LHCN-M2 (cell line): Measurements from ENCODE around the gene CRACR2B. TPM values are rescaled to one million over a fixed set of nuclear protein-coding genes. Genes with fewer than 3 reads are reported as not detected.

Experiments
- DNase-seq: peaks from one replicate; pipeline ENCODE4 v3.0.0-alpha.2; 2012; ENCODE audit warnings: low read depth
- total RNA-seq: library from RNA; depleted of rRNA; stranded (reverse); fragments of >200 nt; gene quantifications from 2 replicates; pipeline ENCODE4 v1.2.3, GENCODE V29; 2014

CRACR2B gene
- total RNA-seq, 1 experiment from 2014 or later: 0.40 TPM

DNA sequence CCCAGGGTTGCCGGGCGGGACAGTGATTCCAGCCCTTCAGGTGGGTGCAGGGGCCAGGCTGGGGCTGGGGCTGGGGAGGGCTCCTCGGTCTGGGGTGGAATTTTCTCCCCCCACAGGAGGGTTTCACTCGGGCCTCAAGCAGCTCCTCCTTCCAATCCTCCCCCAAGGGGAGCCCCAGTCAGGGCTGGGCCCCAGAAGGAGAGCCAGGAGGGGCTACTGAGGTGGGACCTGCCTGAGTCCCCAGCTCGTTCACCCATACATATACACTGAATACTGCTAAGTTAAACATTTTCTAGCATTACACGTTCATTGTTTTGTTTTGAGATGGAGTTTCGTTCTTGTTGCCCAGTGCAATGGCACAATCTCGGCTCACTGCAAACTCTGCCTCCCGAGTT is 1.5 kb upstream of the CRACR2B start:
- no peak for DNase-seq

DNA sequence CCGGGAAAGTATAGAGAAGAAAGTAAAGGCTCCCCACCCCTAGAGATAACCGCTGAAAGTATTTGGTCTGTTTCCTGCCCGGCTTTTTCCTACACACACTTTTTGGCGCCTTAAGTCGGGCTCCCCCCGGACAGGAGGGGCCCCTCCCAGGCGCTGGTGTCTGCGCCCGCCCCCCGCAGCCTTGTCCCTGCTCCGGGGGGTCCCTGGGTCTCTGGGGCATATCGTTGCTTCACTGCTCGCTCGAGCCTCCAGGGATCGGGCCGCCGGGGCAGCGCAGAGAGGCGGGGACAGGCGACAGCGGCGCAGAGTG is 928 bp upstream of the CRACR2B start:
- no peak for DNase-seq

DNA sequence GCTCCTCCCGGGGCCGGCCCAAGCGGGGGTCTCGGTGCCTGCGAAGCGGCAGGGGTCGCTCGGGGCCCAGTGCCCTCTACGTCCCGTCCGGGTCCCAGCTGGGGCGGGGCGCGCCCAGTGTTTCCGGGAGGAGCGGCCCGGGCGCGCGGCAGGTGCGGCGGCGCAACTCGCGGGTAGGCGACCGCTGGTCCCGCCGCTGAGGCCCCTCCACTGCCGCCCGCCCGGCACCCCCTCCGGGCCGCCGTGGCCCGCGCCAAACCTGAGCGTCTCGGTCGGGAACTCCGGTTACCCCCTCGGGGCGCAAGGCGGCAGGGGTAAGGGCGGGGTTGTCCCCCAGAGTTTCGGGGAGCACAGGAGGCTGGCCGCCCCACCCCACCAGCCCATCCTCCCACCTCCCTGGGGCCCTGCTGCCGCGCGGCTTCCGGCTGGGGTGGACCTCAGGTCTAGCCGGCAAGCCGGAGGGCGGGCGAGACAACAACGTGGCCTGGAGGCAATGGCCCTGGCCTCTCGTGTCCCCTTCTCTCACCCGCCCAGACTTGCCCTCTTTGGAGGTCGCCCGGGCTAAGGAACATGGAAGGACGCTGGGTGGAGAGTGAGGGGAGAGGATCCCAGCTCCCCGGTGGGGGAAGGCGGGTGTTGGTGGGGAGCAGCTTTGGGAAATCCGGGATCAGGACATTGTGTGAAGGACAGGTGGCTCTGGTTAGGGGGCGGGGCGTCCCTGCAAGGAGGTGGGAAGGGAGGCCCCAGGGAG is 398 bp upstream of the CRACR2B start:
- no peak for DNase-seq

DNA sequence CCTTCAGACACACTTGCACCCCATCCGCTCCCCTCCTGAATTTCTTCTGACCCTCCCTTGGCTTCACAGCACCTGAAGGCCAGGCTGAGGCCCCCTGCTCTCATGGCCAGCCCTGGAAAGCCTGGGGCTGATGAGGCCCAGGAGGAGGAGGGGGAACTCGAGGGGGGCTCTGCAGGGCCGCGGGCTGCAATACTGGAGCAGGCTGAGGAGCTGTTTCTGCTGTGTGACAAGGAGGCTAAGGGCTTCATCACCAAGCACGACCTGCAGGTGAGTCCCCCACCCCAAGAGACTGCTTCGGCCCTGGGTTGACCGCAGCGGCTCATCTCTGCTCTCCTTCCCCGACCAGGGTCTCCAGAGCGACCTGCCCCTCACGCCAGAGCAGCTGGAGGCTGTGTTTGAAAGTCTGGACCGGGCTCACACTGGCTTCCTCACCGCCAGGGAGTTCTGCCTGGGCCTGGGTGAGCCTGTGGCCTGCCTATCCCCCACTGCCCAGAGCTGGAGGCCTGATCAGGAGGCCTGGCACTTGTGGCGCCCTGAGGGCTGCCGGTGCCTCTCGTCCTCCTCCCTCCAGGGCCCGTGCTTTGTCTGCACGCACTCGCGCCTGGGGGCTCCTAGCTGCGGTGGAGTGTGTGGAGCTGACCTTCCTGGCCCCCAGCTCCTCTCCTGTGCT is 922 bp downstream of the CRACR2B start:
- no peak for DNase-seq

DNA sequence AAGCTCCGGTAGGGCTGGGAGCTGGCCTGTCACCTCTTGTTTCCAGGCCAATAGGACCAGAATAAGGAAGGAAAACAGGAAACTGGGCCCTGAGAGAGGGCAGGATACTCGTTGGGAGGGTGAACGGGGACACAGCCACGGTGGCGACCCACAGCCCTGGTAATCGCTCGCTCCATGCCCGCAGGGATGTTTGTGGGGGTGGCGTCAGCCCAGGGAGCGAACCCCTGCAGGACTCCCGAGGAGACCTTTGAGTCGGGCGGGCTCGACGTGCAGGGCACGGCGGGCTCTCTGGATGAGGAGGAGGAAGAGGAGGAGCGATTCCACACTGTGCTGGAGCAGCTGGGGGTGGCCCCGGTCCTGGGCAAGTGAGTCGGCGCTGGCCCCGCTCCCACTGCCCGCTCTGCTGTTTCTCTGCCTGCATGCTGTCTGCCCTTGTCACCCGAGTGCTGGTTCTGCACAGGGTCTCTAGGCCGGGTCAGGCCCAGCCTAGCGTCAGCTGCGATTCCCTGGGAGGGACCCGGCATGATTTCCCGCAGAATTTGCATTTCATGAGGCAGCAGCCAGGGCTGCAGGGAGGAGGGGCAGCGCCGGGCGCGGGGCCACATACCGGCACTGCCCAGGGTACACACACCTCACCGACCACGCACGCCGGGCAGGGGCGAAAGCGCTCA is 1.6 kb downstream of the CRACR2B start:
- no peak for DNase-seq

DNA sequence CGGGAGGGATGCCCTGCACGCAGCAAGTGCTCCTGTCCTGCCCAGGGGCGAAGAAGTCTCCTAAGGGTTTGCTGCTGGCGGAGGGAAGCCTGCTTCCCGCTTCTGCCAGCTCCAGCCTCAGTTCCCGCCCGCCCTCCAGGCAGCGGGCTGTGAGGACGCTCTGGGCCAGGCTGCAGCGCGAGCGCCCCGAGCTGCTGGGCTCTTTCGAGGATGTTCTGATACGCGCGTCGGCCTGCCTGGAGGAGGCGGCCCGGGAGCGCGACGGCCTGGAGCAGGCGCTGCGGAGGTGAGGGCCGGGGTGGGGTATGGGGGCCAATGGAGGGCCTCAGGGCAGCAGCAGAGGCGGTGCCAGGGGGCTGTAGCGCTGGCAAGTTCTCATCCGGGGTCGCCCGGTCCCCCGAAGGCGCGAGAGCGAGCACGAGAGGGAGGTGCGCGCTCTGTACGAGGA is 2.2 kb downstream of the CRACR2B start:
- no peak for DNase-seq

DNA sequence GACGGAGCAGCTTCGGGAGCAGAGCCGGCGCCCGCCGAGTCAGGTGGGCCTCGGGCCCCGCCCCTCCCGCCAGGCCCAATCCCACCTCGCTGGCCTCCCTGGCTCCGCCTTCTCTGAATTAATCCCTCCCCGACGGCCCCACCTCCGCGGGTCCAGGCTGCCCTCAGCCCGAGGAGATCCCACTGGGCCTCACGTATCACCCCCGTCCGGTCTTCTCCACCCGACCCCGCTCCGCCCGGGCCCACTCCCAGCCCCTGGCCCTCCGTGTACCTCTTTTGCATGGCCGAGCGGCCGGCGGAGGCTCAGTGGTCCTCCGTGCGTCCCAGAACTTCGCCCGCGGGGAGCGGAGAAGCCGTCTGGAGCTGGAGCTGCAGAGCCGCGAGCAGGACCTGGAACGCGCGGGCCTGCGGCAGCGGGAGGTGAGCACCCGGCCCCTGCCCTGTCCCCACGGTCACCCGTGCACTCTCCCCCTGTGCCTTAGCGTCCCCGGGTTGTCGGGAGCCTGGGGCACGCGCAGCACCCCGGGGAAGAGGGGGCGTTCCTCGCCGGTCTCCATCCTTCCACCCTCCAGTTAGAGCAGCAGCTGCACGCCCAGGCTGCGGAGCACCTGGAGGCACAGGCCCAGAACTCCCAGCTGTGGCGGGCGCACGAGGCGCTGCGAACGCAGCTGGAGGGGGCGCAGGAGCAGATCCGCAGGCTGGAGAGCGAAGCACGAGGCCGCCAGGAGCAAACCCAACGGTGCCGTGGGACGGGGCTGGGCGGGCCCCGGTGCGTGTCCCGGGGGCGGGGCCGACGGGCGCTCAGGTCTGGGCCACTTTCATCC is 2.8 kb downstream of the CRACR2B start:
- DNase-seq: no peak

DNA sequence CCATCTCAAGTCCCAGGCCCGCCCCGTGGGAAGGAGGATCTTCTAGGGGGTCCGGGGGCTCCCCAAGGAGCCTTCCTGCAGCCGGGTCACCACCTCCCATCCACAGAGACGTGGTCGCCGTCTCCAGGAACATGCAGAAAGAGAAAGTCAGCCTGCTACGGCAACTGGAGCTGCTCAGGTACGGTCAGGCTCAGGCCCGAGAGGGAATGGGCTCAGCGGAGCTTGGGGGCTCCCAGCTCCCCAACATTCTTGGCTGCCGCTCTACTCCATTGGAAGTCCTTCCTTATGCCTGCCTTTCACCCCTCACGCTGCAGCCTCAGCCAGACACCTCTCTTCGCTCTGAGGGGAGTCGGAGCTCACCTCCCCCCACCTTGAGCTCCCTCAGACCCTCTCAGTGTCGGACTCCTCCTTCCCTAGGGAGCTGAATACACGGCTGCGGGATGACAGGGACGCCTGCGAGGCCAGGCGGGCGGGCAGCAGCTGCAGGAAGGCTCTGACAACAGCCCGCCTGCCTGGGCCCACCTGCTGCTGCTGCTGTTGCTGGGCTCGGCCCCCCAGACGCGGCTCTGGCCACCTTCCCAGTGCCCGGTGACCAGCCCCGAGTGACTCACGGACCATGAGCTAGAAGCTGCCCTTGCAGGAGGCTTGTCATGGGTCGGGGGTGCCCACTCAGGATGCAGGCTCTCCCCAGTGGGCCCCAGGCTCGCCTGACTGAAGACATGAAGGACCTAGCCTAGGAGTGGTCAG is 3.6 kb downstream of the CRACR2B start:
- DNase-seq: peak; percentile 93

DNA sequence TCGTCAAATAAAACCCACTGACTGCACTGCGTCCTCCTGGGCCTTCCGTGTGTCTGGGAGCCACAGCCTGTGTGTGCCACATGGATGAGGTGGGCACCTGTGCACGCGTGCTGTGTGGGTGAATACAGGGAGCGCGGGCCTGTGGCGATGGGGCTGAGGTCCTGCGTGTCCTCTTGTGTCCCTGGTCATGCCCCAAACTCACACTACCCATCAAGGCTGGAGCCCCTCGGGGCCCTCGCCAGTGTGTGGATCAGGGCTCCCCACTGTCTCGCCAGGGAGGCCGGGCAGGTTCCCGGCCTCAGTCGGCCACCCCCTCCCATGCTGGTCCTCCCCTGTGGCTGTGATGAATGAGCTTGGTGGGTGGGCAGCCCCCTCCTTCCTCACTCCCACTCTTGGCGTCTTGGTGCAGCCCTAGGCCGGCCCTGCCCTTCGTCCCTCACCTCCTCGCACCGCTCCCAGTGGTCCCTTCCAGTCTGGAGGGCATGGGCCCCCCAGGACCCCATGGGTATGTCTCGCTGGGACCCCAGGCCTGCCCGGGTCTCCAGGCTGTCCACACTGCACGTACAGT is 4.3 kb downstream of the CRACR2B start:
- no peak for DNase-seq

DNA sequence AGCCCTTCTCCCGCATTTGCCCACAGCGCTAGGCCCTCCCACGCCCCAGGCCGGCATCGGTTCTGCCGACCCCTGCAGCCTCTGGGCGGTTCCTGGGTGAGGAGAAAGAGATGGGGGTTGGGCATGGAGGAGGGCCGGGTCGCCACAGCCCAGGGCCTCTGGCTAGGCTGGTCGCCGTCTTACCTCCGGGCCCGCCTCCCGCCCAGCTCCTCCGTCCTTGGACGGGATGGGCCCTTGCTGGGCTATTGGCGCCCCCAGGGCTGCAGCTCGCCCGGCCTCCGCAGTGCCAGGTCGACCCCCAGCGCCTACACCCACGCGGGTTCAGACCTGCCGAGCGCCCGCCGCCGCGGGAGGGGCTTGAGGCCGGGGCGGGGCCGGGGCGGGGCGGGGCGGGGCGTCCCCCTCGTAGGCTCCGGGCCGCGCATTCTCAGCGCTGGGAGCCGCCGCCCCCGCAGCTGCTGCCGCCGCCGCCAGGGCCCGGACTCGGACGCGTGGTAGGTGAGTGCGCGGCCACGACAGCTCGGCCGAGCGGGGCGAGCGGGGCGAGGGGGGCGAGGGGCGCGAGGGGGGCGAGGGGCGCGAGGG is 4.9 kb downstream of the CRACR2B start, which contains the start of gene CD151:
CD151 (plus strand) TSS at position 424 of the 585 bp plus-strand sequence. CDS start 3,118 bp downstream, outside the sequence.
- peak; percentile 70 for DNase-seq

DNA sequence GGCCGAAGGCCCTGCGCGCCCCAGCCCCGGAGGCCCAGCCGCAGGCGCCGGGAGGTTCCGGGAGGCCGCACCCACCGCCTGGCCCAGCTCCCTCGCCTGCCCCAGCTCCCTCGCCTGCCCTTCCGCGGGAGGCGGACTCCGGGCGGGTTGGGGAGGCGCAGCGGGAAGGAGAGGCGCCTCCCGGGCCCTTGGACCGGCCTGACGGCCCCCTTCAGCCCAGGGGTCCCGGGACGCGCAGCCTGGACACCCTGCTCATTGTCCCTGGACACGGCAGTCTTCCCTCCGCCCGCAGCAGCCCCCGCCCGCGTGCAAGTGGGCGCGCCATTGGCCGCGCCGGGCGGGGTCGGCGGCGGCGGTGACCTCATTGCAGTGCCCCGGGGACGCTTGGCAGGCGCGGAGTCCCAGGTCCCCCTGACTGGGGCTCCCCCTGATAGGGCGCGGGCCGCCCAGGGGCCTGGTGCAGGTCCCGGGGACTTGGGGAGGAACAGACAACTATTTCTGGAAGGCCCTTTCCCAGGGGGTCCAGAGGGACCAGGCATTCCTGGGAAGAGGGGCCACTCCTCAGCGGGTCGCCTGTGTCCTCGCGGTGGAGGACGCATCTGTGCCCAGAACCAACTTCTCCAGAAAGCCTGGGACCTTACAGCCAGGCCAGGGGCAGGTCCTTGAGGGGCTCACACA is 5.5 kb downstream of the CRACR2B start:
- no peak for DNase-seq

DNA sequence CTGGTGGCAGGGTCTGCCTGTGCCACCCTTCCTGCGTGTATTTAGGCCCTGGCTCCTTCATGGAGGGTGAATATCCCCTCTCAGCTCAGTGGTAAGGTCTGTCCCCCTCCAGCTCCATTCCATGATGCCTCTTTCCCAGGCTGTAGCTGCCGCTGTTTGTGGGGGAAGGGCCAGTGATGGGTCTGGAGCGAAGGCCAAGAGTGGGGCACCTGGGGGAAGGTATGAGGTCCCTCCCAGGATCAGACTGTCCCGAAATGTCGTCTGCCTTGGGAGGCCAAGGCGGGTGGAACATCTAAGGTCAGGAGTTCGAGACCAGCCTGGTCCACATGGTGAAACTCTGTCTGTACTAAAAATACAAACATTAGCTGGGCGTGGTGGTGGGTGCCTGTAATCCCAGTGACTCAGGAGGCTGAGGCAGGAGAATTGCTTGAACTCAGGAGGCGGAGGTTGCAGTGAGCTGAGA is 6.2 kb downstream of the CRACR2B start:
- DNase-seq: peak; percentile 48

DNA sequence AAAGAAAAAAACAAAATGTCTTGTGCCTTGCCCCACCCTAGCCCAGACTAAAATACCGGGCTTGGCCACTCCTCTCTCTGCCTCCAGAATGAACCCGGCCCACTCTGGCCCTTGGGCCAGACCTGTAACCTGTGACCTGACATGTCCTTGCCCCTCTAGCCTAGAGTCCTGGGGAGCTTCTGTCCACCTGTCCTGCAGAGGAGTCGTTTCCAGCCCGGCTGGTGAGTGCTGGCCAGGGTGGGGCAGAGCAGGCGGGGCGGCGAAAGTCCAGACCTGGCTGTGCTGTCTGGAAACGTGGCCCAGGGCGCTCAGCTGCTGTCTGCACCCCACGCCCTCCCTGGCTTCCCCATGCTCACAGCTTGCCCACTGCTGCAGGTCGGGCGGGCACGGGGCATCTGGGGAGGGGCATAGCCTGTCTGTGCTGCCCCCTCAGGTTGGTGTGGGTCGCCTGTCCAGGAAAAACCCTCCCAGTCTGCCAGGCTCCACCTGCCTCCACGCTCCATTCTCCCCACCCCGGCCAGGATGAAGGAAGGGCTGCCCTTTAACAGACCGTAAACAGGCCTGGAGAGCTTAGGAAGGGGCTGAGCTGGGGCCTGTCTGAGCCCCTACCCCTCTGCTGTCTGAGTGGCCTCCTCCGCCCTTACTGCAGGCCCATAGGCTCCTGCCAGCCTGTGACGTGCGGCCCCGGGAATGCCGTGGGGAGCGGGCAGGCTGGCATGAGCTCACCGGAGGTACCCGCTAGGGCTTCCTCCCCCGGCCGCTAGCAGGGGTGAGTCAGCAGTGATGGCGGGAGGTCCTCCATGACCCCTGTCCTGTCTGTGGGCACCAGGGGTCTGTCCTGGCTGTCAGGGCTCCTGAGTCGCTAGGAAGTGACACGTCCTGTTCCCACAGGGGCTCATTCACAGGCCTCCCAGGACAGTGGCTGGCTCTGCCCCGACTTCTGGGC is 6.9 kb downstream of the CRACR2B start:
- DNase-seq: peak; percentile 92

DNA sequence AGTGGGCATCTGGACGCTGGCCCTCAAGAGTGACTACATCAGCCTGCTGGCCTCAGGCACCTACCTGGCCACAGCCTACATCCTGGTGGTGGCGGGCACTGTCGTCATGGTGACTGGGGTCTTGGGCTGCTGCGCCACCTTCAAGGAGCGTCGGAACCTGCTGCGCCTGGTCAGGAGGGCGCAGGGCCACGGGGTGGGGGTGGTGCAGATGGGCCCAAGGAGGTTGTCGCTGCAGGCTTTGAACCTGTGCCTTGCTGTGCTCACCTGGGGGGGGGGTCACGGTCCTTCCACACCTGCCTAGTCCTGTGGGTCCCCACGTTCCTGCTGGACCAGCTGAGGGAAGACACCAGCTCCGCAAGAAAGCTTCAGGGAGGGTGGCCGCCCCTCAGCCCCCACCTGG is 8.6 kb downstream of the CRACR2B start:
- no peak for DNase-seq

DNA sequence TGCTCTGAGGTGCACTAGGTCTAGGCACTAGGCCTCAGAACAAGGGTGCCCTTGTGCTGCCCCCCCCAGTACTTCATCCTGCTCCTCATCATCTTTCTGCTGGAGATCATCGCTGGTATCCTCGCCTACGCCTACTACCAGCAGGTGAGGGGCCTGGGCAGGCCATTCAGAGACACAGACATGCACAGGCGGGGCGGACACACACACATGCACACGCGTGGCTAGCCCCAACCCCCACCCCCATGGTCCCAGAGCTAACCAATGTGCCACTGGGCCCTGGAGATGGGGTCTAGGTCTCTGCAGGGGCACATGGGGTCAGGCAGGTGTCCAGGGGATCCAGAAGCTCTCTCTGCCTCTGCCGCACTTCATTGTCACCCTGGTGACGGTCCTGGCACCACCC is 9.0 kb downstream of the CRACR2B start:
- no peak for DNase-seq

DNA sequence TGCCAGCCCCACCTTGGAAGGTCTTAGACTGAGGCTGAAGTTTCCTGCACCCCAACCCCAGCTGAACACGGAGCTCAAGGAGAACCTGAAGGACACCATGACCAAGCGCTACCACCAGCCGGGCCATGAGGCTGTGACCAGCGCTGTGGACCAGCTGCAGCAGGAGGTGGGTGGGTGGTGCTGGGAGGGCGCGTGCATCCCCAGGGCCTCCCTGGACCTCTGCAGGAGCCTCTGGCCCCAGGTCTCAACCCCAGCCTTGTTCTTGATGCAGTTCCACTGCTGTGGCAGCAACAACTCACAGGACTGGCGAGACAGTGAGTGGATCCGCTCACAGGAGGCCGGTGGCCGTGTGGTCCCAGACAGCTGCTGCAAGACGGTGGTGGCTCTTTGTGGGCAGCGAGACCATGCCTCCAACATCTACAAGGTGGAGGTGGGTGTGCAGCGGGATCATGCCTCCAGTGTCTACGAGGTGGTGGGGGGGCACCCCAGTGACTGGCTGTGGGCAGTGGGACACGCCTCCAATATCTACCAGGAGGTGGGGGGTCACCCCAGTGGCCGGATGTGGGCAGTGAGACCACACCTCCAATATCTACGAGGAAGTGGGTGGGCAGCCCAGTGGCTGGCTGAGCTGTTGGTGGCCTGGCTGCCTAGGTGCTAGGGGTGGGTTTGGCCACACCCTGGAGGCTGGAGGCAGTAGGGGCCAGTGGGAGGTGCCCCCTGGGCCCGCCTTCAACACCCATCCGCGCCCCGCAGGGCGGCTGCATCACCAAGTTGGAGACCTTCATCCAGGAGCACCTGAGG is 9.7 kb downstream of the CRACR2B start:
- no peak for DNase-seq

DNA sequence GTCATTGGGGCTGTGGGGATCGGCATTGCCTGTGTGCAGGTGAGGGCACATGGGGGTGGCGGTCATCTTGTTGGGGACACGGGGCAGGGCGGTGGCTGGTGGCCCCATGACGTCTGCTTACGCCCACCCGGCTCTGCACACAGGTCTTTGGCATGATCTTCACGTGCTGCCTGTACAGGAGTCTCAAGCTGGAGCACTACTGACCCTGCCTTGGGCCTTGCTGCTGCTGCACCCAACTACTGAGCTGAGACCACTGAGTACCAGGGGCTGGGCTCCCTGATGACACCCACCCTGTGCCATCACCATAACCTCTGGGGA is 10.2 kb downstream of the CRACR2B start:
- DNase-seq: no peak
